Measurements from ENCODE around the gene SLC2A4RG.

DNA sequence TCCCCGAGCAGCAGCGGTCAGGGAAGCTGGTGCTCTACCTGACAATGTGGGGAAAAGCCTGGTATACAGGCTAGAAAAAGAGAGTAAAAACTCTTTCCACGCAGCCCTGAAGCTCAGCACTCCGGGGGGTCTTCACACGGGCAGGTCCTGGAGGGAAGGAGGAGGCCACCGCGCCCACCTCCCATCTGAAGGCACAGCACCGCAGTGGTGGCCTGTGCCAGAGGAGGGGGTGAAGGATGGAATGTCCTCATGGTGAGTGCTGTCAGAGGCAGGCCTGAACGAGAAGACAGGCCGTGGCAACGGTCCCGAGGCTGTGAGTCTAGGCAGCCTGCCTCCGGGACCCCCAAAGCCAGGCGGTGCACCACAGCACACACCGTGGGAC is 5.8 kb downstream of the SLC2A4RG start:
- TF ChIP-seq CTCF (IDR thresholded peaks at IDR 0.05) (no peak), POLR2A (IDR thresholded peaks at IDR 0.05) (no peak)

All from lower leg skin (tissue), 3 donors.